OCI-M2 (cell line): Measurements from ENCODE around the gene TMEM106B.
A peak's percentile ranks its signal among the peaks of the same experiment; 100 is the strongest.
"Not testable (repeated sequence)": the region's sequence is repeated elsewhere in the genome, so short reads cannot be mapped to it uniquely, and the experiment has no call there.

Experiments used
- DNase-seq: peaks from one replicate; lab custom pipeline; 2025; ENCODE audit not compliant: unreplicated experiment; lab: John Stamatoyannopoulos, UW

TMEM106B gene

DNA sequence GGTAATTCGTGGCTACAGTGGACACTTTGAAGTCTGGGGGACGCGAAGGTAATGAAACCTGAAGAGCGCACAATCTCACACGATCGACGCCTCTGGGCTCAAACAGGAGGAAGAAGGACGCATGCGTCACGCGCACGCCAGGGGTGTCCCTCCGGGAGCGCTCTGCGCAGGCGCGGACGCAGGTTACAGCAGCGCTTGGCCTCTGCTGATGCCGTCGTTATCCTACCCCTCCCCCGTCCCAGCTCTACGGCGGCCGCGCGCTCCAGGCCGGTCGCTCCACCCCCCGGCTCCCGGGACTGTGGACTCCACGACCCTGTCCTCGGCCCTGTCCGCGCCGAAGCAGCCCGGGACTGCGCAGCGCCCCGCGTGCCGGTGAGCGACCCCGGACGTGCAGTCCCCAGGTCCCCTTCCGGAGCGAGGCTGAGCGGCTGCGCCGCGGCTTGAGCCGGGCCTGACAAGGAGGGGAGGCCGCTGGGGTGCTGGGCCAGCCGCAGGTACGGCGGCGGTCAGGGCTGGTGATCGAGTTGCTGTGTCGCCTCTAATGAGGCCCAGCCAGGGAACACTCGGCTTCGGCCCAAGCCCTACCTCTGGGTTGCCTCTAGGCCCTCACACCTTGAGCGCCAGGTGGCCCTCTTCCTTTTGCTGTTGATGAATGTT is at the start of gene TMEM106B:
Gene TMEM106B (plus strand): TSS at position 241 of the 657 bp plus-strand sequence. CDS start 3,517 bp downstream, outside the sequence.
- peak; percentile 67 for DNase-seq

DNA sequence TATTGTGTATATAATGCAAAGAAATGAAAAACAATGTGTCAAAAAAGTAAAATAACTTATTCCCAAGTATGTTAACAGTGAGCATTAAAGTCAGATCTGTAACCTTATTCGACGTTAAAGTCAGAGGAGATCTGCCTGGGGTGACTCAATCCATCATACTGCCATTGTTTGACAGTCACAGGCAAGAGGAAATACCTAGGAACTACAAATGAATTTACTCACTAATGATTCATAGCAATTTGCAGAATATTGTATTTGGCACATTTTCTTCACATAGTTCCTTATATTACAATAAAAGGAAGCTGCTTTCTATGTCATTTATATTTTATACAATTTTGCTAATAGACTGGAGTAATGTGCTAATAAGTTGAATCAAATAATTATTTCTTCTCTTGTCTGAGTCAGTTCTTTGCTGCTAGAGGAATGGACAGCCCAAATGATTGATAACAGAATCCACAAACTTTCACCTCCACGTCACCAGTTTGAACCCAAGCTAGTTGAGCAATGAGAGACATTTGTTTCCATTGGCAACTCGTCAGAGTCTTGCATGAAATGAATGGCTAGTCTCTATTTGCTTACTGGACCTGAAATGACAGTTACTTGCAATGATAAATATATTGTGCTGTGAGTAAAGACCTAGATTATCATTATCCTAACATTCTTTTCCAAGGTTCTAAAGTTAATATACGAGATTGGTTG is 48.5 kb upstream of the TMEM106B start:
- no peak for DNase-seq

DNA sequence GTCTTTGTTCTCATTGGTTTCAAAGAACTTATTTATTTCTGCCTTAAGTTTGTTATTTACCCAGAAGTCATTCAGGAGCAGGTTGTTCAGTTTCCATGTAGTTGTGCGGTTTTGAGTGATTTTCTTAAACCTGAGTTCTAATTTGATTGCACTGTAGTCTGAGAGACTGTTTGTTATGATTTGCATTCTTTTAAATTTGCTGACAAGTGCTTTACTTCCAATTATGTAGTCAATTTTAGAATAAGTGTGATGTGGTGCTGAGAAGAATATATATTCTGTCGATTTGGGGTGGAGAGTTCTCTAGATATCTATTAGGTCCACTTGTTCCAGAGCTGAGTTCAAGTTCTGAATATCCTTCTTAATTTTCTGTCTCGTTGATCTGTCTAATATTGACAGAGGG is 43.0 kb upstream of the TMEM106B start:
- DNase-seq = not testable (repeated sequence)

DNA sequence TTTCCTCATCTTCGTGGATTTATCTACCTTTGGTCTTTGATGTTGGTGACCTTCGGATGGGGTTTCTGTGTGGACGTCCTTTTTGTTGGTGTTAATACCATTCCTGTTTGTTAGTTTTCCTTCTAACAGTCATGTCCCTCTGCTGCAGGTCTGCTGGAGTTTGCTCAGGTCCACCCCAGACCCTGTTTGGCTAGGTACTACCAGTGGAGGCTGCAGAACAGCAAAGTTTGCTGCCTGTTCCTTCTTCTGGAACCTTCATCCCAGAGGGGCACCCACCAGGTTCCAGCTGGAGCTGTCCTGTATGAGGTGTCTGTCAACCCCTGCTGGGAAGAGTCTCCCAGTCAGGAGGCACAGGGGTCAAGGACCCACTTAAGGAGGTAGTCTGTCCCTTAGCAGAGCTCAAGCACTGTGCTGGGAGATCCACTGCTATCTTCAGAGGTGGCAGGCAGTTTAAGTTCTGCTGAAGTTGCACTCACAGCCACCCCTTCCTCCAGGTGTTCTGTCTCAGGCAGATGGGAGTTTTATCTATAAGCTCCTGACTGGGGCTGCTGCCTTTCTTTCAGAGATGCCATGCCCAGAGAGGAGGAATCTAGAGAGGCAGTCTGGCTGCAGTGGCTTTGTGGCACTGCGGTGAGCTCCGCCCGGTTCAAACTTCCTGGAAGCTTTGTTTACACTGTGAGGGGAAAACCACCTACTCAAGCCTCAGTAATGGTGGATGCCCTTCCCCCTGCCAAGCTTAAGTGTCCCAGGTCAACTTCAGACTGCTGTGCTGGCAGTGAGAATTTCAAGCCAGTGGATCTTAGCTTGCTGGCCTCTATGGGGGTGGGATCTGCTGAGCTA is 40.9 kb upstream of the TMEM106B start:
- not testable (repeated sequence) for DNase-seq

DNA sequence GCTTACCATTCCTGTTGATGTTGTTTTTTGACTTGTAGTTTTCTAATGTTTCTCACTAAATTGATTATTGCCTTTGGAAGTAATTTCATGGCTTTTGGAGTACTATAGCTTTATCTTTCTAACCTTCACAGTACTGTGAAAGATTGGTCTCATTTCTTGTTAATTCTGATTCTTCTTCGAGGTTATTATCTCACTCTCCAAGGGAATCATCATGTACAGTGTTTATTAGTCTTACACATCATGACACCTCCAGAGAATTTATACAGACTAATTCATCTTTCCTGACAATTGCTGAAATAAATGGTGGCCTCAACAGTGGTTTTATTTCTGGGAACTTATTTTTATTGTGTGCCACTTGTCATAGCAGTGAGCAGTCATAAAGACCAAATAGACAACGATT is 37.4 kb upstream of the TMEM106B start:
- DNase-seq = no peak

DNA sequence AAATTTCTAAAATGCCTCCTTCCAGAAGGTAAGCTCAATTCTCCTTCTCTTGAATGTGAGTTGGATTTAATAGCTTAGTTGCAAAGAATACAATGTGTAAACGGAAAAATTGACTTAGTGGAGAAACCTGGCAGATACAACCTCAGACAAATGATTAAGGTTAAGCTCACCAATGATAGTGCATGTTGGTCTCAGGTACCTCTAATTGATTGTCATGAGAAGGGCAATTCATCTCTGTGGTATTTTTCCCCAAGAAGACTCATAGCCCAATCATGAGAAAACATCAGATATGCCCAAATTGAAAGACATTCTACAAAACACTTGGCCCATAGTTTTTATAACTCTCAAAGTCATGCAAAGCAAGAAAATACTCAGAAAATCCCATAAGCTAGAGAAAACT is 36.2 kb upstream of the TMEM106B start:
- DNase-seq = no peak

DNA sequence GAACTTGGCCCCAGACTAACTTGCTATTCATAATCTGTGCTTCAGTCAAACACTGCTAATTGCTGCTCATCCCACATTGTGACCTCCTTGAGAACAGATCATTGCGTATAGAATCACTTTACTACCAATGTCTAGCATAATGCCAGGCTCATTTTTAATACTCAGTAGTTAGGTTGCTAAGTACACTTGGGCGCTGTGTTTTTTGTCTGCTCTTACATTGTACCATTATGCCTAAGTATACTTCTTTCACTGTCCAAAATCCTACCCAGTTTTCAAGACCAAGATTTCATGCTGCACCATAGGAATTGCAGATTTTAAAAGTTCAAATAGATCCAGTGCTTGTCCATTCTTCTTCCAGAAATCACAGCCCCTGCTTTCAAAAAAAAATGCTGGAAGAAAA is 32.8 kb upstream of the TMEM106B start:
- no peak for DNase-seq

DNA sequence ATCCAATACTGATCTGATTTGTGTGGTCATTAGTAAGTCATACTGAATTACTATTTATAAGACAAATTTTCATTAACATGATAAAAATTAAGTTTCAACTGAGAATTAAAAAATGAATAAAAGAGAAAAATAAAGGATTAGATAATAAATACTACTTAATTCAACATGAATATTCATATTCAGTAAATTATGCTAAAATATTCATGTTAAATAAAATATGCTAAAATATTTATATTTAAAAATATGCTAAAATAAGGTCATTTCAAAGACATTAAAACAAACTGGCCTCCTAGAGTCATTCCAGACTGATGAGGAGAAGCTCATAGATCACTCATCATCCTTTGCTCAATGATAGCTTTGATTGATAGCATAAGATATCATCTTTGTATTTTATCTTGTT is 16.7 kb upstream of the TMEM106B start:
- no peak for DNase-seq

DNA sequence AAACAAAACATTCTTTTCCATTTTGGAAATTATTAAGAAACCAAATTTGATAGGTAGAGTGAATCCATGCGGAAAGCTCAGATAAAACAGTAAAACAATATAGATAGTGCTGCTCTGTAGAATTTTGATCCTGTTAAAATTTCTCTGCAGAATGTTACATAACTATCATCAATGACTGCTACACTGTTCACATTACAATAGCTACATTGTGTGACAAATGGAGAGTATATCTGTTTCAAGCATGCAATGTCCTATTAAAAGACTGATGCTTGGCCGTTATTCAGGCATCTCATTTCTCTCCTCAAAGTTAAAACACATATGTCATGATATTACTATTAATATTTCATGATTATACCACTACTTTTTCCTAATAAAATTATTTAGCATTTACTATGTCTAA is 14.7 kb upstream of the TMEM106B start:
- no peak for DNase-seq

DNA sequence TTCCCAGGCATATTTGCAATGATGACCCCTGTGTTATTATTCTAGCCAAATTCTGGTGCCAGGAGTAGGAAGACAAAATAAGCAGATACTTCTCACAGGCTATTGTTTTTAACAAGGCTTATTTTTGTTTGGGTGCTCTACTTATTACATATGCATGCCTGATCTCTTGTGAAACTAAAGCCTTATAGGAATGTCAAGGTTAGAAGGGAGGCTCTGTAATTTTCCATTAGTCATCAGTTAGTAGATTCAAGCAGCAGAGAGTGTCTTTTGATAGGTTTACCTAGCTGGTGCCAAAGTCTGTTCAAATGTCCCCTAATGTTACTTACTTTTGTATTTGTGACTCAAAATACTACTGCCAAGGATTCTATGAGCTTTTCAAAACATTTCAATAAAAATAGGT is 11.7 kb upstream of the TMEM106B start:
- DNase-seq = no peak

DNA sequence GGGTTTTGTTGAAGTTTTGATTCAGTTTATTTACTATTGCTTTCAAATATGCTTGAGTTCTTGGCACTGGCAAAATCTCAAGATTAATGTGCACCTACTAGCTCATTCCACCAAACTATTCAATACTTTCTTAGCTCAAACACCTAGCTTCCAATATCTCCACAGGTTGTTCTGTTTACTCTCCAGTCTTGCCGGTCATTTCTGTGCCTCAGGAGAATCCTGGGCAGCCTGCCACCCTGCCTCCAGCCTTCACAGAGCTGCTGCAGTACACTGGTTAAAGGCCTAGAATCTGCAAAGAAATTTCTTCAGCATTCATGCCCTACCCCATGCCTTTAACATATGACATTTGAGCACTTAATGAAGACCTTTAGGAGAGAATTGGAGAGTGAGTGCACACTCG is 4.0 kb upstream of the TMEM106B start:
- DNase-seq = no peak

DNA sequence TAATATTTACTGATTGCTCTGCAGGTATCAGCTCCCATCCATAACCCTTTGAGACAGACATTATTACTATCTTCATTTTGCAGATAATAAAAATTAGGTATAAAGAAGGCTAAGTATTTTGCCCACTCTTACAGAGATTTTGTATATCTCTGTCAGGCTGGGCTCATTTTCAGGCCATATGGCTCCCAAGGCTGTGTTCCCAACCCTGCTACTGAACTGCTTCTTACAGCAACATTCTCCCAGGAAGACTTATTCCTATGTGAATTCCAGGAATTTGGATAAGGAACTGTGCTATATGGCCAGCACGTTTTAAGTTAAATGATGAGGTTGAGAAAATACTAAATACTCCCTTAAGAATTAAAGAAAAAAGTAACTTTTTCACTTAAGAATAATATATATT is 1.9 kb upstream of the TMEM106B start:
- no peak for DNase-seq

DNA sequence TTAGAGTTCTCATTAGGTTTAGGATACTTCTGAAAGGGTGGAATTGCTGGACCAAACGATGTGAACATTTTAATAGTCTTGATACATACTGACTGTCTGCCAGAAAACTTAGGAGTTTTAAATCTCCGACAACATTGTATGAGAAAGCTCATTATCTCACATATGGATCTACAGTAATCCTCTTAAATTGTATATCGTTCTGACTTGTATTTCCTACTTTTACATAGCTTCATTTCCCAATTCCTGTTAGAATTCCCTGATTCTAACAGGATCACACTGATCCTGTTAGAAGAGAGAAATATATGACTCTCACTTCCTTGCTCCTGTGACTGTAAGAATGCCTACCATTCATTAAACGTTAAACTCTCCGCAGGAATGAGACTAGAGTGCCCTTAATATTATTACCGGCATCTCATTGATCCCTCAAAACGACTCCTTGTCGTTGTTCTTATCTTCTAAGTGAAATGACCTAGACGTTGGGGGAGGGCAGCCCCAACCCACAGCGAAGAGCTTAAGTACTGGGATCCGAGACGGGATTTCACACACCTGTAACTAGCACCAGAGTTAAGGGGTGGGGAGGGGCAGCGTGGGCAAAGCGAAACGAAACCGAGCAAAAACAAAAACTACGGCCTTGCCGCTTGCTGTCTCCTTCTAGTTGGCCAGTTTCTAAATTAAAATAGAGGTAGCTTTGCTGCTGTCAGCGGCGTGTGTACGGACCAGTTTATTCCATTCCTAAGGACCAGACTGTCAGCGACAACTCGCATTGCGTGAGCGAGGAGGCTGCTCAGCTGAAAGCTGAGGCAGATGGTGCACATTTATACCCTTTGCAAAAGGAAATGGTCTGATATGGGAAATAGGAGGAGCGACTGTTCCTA is 678 bp upstream of the TMEM106B start:
- no peak for DNase-seq

DNA sequence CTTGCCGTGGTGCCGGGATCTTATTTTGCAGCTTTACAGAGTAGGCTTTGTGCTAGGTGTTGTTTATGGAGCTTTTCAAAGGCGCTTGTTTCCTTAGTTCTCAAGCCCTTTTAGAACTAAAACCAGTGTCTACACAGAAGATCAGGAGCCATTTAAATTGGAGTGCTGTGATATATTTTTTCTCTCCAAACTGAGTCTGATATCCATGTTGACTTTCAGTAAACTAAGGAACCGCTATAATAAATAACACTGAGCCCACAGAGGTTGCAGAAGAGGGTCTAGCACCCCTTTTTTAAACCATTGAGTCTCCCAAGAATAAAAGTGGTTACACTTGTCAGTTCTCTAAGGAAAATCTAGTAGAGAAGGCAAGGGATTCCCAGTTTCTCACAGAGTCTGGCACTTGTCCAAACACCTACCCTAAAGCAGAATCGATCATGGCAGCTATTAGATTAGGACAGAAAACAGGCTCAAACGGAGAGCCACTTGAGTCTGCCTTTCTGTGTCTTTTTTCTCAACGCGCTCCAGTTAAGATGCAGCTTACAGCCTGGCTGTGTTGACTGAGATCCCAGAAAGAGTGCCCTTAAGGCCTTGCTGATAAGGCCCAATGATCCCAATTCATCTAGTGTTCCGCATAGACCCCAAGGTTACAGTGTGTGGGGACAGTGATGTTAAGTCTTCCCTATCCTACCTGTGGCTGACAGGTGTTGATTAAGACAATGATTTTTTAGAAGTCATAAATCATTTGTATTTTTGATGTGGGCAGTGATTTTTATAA is 804 bp downstream of the TMEM106B start:
- DNase-seq = no peak

DNA sequence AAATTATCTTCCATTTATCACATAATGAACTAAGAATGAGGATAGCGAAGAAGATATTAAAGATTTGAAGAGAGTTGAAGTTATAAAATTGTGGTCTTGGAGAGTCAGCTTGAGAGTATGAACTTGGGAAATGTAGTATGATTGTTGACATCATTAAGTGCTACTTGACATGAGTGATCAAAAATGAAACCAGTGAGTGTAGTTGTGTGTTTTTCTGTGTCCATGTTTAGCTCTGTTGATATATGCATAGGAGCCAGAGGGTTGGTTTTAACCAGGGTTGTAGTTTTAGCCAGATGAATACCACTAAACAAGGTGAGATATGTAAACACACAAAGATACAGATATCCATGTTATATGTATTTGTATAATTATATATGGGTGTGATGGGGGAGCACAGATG is 6.2 kb downstream of the TMEM106B start:
- no peak for DNase-seq

DNA sequence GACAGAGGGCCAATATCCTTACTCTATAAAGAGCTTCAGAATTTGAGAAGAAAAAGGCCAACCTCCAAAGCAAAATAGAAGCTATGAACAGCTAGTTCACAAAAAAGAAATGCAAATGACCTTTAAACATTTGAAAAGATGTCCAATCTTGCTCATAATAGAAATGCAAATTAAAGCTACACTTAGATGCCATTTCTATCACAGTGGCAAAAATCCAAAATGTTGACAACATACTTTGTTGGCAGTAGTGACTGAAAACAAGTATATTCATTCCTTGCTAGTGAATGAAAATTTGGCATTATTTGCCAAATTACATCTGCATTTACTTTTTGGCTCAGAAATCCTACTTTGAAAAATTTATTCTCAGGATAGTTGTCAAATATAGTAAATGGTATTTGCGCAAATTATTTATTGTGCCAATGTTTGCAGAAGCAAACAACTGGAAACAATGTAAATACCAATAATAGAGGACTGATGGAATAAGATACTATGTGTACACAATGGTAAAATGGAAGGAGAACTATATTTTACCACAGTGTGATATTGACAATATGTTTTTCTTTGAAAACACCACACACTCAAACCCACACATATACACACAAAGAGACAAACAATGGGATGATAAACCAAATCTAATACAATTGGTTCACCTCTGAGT is 9.4 kb downstream of the TMEM106B start:
- no peak for DNase-seq

DNA sequence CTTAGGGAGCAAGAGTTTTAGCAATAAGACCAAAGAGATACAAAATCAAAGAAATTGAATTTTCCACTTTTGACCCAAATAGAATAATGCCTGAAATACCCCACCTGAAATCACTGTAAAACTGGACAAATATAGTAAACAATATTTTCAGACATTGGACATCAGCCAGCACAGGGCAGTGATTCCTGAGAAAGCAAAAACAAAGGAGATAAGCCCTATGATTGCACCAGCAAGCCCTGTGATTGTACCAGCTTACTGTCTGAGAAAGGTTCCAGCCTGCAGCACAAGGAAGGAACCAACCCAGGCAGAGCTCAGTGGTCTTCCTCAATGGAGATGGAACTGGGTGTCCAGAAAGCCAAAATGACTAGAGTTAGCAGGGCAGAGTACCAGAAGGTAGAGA is 10.3 kb downstream of the TMEM106B start:
- DNase-seq = no peak

DNA sequence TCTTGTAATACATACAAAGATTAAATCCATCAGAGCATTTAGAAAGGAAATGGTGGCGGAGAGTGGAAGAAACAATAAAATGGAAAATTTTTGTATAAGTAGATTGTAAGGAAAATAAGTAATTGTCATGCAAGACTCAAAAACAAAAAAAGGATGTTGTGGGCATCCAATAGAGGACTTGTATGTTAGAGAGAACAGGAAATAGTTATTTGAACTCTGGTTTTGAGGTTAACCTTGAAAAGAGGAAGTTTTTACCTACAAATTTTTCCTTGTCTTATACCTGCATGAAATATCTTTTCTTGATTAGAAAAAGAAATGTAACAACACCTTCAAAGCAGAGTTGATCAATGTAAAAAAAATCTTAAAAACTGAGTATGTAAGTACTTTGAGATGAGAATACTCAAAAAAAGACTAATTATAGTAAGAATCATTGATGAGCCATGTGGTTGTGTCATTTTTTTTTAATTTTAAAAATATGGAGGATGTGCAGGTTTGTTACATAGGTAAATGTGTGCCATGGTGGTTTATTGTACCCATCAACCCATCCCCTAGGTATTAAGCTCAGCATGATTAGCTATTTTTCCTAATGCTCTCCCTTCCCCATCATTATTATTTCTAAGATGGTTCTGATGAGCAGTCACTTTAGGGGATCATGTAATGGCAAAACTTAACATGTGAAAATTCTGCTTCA is 11.9 kb downstream of the TMEM106B start:
- no peak for DNase-seq

DNA sequence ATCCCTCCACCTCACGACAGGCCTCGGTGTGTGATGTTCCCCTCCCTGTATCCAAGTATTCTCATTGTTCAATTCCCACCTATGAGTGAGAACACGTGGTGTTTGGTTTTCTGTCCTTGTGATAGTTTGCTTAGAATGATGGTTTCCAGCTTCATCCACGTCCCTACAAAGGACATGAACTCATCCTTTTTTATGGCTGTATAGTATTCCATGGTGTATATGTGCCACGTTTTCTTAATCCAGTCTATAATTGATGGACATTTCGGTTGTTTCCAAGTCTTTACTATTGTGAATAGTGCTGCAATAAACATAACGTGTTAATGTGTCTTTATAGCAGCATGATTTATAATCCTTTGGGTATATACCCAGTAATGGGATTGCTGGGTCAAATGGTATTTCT is 13.9 kb downstream of the TMEM106B start:
- DNase-seq = not testable (repeated sequence)
